NCI-H1436 treated with DMSO at 0.1 percent for 48 hours (cell line): Measurements from ENCODE around the gene CCDC57.

Source experiments
- DNase-seq: peaks from one replicate; lab custom pipeline; 2025; lab: John Stamatoyannopoulos, UW

Gene CCDC57

DNA sequence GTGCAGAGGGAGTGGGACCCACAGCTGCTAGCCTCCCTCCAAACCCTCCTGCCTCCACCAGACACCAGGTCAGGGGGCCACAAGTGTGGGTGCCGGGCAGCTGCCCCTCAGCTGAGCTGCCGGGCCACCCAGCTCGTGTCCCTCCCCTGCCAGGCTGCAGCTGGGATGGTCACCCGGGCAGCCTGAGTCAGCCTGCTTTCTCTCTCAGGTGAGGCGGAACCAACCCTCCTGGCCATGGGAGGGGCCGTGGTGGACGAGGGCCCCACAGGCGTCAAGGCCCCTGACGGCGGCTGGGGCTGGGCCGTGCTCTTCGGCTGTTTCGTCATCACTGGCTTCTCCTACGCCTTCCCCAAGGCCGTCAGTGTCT is 23.1 kb upstream of the CCDC57 start:
- no peak for DNase-seq

DNA sequence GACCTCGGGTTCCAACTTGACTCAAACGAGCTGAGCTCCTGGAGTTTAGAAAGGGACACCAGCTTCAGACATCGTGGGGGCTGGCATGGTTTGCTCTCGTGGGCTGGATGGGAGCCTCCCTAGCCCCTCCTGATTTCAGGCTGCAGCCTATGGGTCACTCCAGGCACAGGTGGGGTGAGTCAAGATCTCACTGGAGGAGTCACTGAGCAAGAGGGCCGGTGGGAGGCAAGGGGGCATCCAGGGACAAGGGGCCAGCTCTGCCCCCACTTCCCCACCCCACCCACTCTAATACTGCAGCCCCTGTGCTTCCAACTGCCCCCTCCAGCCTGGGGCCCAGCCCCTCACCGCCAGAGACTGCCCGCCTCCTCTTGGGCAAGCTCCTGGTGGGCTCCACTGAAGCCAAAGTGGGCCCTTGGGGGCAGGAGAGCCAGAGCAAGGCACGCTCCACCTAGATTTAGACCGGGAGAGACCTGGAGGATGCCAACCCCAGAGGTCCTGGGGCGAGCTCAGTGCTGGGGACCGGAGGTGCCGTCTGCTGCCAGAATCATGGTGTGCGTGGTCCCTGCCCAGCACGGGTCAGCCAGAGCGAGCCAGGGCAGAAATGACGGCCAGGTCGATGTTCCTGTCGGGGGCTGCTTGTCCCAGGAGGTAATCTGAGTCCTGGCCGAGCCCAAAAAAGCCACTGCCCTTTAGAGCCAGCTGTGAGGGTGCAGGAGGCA is 22.6 kb upstream of the CCDC57 start:
- DNase-seq: no peak

DNA sequence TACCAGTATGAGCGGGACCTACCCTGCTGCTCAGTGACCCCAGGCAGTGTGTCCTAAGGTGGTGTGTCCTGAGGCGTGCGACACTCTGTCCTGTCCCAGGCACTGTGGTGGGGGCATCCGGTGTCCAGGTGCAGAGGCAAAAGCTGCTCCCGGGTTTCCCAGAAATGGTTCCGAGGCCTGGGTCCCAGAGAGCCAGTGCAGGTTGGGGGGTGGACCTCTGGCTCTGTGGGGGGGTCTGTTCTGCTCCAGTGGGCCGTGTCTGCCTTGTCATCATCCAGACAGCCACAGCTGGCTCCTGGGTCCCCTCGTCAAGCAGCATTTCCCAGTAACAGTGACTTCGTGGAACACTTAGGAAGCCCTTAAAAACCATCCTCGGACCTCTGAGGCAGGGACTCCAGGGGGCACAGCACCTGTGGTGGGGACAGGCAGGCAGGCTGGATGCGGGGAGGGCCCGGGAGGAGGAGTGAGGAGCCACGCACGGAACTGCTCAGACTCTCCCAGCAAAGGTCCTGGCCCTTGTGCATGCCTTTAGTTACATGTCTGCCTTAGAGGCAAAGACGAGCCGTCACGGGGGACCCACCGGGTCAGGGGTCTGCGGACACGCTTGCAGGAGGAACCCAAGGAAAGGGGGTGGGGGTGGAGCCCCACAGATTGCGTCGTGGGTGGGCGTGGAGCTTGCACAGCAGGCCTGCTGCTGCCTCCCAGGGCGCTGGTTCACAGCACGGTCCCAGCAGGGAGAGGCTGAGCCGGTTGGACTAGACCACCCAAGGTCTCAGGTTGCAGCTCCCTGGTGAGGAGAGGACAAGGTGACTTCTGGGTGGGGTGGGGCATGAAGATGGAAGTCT is 21.8 kb upstream of the CCDC57 start:
- DNase-seq: no peak

DNA sequence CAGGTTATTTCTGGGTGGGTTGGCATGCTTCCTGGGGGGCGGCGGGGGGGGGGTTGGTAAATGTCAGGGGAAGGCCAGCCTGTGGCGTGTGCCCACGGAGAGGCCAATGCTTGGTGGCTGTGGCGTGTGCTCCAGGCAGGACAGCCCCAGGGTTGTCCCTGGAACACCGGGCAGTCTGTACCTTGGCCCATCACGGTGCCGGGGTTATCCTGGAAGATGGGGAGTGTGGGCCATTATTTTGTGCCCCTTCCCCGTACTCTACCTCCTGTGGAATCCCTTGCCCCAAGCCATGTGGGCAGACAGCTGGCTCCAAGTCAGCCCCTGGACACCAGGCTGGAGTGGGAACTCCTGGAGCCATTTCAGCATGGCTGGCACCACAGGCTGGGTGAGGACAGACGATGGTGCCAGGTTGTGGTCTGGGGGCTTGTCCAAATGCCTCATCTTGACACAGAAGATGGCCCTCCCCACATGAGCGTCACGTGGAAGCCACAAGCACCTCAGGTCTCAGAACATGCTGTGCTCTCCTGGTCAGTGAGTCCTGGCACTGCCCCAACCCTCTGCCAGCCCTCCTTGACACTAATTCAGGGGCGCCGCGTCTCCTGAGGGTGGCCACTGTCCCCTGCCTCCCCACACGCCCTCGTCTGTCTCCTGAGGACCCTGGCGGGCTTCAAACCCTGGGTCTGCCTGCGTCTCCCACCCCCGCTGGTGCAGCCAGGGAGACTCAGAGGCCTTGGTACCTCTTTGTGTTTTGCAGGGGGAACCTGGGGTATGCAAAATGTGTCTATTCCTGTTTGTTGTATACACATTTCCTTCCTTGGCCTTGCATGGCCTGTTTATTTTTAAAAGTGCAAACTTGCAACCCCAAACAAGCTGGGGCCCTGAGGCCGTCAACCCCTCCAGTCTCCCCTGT is 20.5 kb upstream of the CCDC57 start:
- DNase-seq: no peak

DNA sequence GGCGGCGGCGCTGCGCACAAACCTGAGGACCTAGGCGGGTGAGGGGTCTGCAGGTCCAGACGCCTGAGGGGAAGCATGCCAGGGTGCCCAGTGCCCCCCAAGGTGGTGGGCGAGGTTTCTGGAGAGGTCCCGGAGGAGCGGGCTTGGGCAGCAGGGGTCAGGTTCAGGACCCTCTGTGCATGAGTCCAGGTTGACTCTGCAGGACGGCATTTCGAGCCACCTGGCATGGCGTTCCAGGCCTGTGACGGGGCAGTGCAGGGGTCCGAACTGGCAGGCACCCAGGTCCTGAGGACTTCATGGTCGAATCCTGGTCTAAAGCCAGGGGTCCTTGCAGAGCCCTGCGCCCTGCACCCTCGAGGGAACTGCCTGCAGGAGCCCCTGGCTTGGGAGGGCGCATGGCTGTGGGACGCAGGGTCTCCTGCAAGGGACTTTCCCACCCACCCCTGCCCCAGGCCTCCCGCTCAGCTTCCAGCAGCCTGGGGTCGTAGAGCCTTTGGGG is 19.7 kb upstream of the CCDC57 start:
- DNase-seq: no peak

DNA sequence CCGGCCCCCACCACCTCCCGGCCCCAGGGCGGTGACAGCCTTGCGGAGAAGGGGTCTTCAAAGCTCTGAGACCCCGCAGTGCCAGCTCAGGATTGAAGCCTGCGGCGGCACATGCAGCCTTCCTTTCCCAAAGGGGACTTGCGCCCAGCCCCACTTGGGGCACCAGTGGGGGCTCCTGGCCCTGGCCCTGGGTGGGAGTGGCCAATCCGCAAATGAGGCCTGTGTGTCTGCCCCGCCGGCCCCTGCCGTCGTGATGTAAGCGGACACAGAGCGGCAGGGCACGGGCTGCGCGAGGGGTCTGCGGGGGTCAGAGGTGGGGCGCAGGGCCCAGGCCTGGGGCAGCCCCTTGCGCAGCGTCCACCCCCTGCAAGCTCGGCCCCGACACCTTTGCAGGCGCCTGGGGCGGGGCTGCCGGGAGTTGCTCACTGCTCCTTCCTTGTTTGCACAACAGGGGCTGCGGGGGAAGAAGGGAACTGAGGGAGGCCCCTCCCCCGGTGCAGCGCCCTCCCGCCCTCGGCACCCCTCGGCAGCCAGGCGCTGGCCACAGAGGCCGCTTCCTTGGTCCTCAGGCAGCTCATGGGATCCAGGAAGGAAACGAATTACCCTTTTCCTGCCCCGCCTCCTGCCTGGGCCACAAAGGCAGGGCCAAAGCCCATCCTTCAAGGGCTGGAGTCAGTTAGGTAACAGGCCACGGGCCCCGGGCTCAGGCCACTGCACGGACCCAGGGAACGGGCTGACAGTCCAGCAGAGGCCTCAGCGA is 19.1 kb upstream of the CCDC57 start:
- DNase-seq: no peak

DNA sequence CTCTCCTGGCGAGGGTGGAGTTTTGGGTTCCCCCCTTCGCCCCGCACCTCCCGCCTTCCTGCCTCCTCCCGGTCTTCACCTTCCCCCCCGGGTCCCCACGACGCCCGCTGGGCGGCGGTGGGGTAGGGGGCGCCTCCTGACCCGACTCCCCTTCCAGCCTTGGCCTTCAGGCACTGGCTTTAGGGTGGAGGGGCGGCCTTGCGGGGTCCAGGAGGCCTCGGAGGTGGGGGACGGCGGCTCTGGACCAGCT is 18.6 kb upstream of the CCDC57 start:
- DNase-seq: no peak

DNA sequence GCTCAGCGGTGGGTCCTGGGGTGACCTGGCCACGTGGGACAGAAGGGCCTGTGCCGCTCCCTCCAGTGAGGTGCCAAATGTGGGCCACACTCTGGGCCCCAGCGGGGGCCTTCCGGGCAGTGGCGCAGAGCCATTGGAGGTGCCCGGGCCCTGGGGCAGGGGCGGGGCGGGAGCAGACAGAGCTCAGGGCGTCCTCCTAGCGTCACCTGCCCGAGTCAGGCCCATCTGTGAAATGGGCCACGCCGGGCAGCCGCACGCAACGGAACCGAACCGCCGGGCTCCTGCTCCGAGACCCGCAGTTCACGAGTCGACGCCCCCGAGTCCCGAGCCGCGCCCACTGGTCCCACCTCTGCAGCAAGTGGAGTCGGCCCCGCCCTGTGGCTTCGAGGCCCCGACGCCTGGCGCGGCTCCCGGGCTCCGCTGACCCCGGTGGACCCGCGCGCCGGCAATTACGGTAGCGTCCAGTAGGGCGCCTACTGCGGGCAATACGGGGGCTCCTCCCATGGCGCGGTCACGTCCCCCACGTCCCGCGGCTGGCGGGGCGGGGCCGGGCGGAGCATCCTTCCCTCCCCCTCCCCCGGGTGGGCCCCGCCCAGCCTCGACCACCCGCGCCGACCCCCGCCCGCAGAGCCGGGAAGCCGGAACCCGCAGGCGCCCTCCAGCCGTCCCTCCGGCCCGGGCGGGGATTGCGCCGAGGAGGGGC is 18.1 kb upstream of the CCDC57 start:
- no peak for DNase-seq

DNA sequence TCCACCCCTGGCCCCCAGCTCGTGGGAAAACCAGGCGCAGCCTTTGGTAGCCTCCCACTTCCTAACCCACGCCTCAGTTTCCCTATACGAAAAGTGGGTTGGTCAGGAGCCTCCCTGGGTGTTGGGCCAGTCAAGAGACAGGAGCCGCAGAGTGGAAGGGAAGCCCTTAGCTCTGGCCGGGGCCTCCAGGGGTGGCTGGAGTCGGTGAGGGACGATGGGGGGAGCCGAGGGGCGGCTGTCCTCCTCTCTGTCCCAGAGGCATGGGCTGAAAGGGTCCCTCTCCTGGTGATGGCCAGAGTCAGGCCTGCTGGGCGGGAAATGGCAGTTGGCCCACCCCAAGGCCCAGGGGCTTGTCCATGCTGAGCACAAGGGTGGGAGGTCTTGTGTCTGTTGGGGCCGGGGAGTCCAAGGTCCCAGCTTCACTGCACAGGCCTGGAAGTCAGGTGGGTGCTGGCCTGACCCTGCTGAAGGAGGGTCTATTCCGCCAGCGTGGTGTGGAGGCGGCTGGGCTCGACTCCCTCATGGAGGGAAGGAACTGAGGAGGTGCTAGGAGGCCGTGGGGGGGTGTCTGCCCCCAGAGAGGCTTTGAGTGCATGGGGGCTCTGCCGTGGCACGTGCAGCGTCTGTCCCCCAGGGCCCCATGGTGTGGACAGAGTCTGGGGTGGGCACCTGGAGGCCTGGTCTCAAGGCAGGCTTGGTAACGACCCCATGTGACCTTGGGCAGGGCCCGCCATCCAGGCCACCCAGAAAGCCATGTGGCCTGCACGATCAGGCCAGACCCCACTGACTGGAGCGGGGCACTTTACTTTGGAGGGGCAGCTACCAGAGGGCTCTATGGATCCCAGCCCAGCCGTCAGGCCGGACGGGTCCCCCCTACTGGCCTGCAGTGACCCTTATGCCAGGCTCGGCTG is 17.3 kb upstream of the CCDC57 start:
- no peak for DNase-seq

DNA sequence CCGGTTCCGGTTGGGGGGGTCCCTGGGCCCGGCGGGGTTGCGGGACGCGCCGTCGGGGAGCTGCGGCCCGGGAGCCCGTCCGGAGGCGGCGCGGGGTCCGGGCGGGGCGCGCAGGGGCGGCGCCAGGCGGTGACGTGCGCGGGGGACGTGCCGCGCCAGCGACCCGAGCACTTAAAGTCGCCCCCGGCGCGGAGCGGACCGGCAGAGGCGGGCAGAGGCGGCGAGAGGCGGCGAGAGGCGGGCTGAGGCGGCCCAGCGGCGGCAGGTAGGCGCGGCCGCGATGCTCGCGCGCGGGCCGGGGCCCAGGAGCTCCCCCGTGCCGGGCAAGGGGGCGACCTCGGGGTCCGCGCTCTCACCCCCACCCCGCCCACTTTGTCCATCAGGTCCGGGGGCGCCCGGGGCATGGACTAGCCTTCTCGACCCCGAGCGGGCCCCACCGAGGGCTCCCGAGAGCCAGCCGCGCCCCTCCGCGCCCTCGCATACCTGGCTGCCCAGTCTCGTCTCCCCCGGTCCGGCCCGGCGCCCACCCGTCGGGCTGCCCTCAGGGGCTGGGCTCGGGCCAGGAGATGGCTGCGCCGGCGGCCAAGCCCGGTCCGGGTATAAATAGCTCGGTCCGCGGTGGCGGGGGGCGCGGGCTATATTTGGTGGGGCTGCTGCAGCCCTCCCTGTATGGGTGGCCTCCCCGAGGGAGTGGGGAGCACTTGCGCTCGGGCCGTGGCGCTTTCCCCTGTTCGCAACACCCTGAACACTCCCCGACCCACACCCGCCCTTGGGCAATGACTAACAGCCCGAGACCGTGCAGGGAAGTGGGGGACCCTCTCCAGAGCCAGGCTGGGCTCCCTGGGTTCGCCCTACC is 16.4 kb upstream of the CCDC57 start, which contains the start of gene SLC16A3:
Gene SLC16A3 (plus strand): TSS at position 201 of the 856 bp plus-strand sequence. CDS start 6,967 bp downstream, outside the sequence.
- no peak for DNase-seq

DNA sequence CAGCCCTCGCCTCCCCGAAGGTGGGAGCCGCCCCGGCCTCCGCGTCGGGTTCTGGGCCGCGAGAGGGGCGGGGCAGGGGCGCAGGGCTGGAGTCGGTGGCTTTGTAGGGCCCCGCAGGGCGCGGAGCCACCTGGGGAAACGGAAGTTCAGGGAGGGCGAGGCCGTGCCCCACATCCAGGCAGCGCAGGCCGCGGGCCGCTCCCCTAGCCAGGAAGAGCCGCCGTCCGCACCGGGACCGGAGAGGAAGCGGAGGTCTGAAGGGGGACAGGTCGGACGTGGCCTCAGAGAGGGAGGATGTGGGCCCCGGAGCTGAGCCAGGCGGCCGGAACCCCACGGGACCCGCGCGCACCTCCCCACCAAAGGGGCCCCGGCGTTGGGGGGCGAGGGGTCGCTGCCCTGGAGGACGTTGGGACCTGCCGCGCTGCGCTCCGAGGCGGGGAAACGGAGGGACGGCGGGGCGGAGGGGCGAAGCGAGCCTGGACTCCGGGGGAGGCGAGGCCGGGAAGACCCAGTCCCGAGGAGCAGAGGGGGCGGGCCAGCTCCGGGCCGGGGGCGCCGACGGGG is 15.7 kb upstream of the CCDC57 start:
- no peak for DNase-seq

DNA sequence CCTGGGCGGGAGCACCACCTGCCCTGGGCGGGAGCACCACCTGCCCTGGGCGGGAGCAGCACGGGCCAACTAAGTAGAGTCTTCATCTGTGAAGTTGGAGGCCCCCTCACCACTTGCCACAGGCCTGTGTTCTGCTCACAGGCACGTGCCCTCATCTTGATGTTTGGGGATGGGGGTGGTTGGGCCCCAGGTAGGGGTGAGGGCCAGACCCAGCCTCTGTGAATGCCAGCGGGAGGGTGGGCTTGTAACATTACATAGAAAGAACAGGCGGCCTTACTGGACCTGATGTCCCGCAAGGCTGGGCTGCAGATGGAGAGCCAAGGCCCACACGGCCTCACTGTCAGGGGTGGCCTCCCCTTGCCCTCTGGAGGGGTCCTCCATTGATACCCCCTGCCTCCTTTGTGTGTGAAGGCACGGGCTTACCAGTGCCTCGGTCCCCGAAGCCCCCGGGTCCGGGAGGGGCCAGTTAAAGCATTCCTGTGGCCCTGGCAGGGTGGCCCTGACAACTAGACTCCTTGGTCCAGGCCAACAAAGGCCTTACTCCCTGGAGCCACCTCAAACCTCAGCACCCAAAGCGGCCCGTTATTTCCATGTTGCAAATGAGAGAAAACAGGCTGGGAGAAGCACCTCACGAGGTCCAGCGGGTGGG is 15.1 kb upstream of the CCDC57 start:
- DNase-seq: no peak

DNA sequence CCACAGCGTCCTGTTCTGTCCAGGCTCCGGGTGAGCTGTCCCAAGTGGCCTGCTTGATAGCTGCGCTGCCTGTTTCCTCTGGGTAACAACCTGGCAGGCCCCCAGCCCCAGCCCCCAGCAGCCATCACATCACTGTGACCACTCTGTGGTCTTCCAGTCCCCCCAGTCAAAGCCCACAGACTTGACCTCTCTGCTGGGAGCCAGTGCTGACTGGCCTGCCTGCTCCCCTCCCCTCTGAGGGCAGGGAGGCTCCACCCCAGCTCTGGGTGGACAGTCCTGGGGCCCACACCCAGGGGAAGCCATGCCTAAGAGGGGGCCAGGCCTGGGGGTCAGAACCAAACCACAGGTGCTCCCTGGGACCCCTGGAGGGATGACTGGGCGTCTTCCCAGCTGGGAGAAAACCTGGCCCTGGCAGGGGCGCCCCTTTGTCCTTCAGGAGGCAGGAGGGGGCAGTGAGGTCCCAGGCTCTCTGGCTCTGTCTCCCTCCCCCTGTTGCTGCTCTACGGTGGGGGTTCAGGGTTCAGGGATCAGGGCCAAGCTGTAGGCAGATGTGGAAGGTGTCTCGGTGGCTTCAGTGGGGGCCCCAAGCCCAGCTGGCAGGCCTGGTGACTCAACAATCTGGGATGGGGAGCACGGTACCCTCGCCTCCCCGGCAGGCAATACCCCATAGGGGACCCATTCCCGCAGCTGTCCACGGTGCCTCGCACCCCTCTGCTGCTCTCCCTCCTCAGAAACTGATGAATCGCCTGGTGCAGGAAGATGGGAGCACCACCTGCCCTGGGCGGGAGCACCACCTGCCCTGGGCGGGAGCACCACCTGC is 14.4 kb upstream of the CCDC57 start:
- DNase-seq: no peak

DNA sequence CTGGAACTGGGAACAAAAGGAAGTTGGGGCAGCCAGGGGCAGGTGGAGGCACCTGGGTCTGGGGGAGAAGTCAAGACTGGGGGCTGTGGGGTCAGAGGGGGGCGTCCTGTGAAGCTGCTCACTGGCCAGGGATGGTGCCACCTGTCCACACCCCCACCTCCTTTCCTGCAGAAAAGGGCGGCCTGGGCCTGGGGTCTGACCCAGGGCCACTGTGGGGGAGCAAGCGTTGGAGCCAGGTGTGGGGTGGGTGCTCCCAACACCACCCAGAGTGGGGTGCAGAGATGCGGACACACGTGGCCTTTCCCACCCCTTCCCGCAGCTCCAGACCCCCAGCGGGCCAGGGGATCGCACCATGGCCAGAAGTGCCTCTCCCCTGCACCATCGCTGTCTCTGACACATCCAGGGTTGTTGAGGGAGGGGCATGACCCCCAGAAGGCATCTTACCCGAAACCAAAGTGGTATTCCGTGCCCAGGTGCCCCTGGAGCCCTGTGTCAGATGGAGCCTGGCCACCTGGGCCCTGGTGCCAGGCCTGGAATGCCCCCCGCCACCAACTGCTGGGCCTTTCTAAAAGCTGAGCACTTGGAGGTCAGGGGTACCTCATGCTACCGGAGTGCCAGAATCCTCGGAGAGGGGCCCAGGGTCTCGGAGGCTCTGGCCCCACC is 13.6 kb upstream of the CCDC57 start:
- no peak for DNase-seq

DNA sequence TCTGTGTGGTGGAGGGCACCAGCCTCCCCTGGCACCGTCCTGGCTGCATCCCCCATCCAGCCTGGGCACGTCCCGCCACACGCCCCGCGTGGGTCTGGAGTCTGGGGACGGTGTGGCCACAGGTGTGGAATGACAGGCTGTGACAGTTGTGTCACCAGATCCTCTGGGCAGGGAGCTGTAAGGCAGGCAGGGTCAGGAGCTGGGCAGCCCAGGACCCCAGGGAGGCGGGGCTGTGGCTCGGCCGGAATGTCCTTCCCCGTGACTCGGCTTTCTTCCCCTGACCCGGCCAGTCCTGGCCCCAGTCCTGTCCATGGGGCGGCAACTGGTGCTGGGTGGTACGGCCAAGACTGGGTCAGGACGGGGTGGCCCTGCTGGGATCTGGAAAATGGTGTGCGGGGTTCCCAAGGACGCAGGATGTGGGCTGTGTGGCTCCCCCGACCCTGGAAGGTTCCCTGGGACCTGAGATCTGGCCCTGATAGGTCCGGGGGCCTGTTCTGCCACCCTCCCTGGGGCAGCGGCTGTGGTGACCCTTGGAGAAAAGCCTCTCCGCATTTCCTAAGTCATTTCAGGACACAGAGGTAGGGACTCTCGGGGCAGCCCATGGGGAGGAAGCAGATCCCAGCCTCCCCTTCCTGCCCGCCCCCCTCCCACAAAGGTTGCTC is 12.9 kb upstream of the CCDC57 start:
- no peak for DNase-seq

DNA sequence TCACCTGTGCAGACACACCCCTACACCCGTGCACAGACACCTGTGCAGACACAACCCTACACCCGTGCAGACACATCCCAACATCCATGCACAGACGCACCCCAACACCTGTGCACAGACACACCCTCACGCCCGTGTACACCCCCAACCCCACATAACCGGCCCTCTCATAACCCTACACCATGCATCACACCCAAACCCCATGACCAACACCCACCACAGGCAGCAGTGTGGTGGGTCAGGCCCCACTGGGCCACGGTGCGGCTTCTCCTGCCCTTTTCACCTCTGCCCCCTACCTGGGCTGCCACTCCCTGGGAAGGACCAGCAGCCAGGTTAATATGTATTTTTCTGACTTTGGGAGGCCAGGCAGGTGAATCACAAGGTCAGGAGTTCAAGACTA is 12.0 kb upstream of the CCDC57 start:
- no peak for DNase-seq
